ENCODE data around the gene DHDDS.
"Not testable (repeated sequence)": the region's sequence is repeated elsewhere in the genome, so short reads cannot be mapped to it uniquely, and the experiment has no call there.

The DHDDS gene

GRCh38 chr1:26477446-26478152 lies 45.5 kb downstream of the DHDDS start:
- DNase-seq: no peak

GRCh38 chr1:26478159-26478558 lies 46.0 kb downstream of the DHDDS start:
- no peak for DNase-seq

GRCh38 chr1:26478988-26479387 lies 46.9 kb downstream of the DHDDS start:
- DNase-seq: no peak

GRCh38 chr1:26482921-26483320 lies 50.8 kb downstream of the DHDDS start:
- no peak for DNase-seq

GRCh38 chr1:26483980-26484379 lies 51.9 kb downstream of the DHDDS start:
- no peak for DNase-seq

GRCh38 chr1:26490155-26490554 lies 58.0 kb downstream of the DHDDS start:
- no peak for DNase-seq

- DNase-seq: no peak
Observed at GRCh38 chr1:26493267-26493666, 61.1 kb downstream of the DHDDS start.

GRCh38 chr1:26493938-26494337 lies 61.8 kb downstream of the DHDDS start:
- no peak for DNase-seq

- DNase-seq: peak in 2 of 14 donors; percentile 3
Observed at GRCh38 chr1:26496861-26497260, 64.7 kb downstream of the DHDDS start.

- DNase-seq: no peak
Observed at GRCh38 chr1:26498894-26499293, 66.8 kb downstream of the DHDDS start.

- peak; percentile 23 to 93 (median 82) for DNase-seq
Observed at GRCh38 chr1:26500488-26501175, 68.5 kb downstream of the DHDDS start.

- not testable (repeated sequence) for DNase-seq
Observed at GRCh38 chr1:26510711-26511110, 78.6 kb downstream of the DHDDS start.

GRCh38 chr1:26515836-26516235 lies 83.7 kb downstream of the DHDDS start:
- DNase-seq: not testable (repeated sequence)

GRCh38 chr1:26516987-26517765 lies 85.1 kb downstream of the DHDDS start:
- DNase-seq: no peak

GRCh38 chr1:26517766-26518049 lies 85.6 kb downstream of the DHDDS start:
- DNase-seq: no peak

- DNase-seq: no peak
Observed at GRCh38 chr1:26518355-26518754, 86.2 kb downstream of the DHDDS start.

- DNase-seq: no peak
Observed at GRCh38 chr1:26520339-26520738, 88.2 kb downstream of the DHDDS start.
